Islet of Langerhans (tissue), 1 donor: ENCODE data around the gene ZNF385B.
A peak's percentile ranks its signal among the peaks of the same experiment; 100 is the strongest.

Experiments used
- FAIRE-seq: peaks from one replicate; lab custom pipeline; 2011; peaks lifted over from hg19 to GRCh38; lab: Jason Lieb, UNC

Gene ZNF385B

GRCh38 chr2:179855673-179856072 is 5.7 kb downstream of the ZNF385B start:
- FAIRE-seq: no peak

- FAIRE-seq: no peak
These were observed 6.5 kb downstream of the ZNF385B start for GRCh38 chr2:179854891-179855290.

- no peak for FAIRE-seq
These were observed 8.3 kb downstream of the ZNF385B start for GRCh38 chr2:179853108-179853507.

- no peak for FAIRE-seq
These were observed 11.2 kb downstream of the ZNF385B start for GRCh38 chr2:179850188-179850587.

- FAIRE-seq: no peak
These were observed 11.7 kb downstream of the ZNF385B start for GRCh38 chr2:179849719-179850118.

DNA sequence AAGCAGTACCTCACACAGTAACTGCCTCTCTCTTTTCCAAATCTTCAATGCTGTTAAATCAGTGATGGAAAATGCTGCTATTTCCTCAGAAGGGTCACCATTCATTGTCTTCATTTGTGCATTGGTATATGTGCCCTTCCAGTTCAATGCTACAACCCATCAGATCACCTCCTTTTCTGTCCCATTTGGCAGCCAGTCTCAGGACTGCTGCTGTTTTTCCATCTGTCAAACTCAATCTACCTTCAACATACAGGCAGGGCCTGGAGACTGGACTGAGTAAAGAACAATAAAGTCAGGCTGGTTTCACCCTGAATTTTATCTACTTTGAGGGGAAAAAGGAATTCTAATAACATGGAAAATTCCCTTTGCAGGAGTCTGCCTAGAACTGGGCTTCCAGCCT is 17.9 kb downstream of the ZNF385B start:
- FAIRE-seq: no peak

- FAIRE-seq: no peak
These were observed 18.8 kb downstream of the ZNF385B start for GRCh38 chr2:179842498-179843153.

DNA sequence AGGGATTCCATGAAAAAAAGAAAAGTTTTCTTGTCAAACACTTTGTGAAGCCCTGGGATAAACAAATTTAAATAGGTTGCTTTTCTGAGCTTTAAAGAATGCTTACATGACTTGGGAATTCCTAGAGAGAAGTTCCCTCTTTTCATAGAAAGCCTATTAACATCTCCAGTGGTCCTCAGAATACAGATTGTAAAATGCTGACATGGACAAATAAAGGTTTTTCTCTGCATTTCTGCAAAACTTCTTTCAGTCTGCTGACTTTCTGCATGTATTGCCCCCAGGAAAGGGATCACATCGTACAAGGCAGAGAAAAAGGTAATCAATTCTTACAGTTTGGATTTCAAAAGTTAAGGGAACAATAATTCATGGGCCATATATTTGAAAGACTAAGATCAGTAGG is 20.6 kb downstream of the ZNF385B start:
- no peak for FAIRE-seq

- FAIRE-seq: no peak
These were observed 24.0 kb downstream of the ZNF385B start for GRCh38 chr2:179837408-179837807.

DNA sequence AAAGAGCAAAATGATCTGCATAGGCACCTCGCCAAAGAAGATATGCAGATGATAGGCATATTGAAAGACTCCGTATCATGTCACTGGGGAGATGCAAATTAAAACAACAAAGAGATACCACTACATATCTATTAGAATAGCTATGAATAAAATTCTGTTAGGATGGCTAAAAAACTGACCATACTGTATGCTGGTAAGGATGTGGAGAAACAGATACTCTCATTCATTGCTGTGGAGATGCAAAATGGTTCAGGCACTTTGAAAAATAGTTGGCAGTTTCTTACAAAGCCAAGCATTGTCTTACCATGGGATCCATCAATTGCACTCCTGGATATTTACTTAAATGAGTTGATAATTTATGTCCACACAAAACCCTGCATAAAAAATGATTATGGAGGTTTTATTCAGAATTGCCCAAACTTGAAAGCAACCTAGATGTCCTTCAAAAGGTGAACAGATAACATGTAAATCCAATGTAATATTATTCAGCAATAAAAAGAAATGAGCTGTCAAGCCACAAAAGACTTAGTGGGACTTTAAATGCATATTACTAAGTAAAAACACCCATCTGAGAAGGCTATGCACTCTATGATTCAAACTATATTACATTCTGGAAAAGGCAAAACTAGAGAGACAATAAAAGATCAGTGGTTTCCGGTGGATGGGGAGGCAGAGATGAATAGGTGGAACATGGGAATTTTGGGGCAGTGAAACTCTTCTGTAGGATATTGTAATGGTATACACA is 31.2 kb downstream of the ZNF385B start:
- no peak for FAIRE-seq

- no peak for FAIRE-seq
These were observed 35.1 kb downstream of the ZNF385B start for GRCh38 chr2:179826297-179826696.

DNA sequence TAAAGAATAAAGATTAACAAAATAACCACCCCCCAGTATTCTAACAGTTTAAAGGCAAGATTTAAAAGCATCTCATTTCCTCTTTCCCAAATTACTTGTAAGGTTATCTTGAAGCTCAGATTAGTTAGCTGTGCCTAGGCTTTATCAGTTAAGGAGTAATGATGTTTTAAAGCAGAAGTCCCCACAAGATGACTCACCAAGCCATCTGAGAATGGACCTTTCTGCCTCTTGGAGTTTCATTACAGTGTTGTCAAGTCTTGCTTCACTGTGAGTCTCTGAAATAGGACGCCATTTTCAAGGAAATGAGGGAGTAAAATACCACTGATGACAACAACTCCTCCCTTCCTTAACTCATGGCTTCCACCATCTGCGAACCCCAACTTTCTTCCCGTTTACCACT is 35.9 kb downstream of the ZNF385B start:
- FAIRE-seq: no peak

- no peak for FAIRE-seq
These were observed 36.5 kb downstream of the ZNF385B start for GRCh38 chr2:179824961-179825360.

DNA sequence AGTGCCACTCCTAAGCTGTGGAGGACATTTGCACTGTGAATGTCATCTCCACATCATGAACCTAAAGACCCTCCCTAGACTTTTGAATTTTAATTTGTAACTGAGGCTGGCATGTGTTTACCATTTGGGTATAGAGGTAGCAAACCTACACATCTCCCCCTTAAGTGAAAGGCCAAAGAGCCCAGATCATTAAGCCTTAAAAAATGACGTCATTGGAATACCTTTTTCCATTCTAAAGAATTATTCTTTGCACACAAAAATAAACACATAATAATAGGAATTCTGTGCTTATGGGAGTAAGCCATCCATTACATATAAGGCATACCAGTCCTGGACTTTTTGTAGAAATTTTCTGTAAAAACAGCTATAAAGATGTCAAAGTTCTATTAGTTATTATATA is 38.9 kb downstream of the ZNF385B start:
- FAIRE-seq: no peak

GRCh38 chr2:179818546-179818945 is 42.9 kb downstream of the ZNF385B start:
- FAIRE-seq: no peak

DNA sequence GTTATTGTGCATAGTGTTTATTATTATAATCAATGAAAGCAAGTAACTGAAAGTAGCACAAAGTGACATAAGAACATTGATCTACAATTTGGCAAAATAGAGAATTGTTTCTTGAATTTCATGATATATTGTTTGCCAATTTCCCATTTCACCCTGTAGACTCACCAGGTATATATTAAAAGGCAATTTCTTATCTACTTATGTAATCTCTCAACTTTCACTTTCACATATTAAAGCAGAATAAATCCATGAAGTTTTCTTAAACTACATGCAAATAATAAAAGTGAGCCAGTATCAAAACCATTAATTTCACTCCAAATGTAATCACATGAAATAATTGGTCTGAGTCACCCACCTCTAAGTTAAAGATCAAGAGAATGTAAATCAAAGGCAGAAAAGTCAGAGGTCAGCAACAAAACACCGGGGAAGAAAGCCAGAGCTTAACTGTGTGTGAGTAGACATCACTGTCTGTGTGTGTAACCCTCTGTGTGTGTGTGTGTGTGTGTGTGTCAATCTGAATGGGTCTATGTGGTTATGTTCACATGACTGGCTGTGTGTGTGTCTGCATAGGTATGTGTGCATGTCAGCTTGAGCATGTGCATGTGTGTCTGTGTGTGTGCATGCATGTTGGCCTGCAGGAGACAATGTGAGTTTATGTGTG is 44.1 kb downstream of the ZNF385B start:
- FAIRE-seq: no peak

DNA sequence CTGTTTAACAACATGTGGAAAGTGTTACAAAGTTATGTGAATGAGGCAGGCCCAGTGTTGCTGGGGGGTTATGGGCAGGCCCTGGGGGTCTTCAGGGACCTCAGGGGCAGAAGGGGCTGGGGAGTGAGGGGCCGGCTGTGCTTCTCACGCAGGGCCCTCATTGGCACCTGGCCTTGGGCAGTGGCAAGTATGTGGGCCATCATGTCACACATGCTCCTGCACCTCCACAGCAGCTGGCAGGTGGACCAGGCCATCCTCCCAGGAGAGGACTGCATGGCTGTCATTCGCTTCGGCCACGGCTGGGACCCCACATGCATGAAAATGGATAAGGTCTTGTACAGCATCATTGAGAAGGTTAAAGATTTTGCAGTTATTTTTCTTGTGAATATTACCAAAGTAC is 47.4 kb downstream of the ZNF385B start:
- FAIRE-seq: no peak

DNA sequence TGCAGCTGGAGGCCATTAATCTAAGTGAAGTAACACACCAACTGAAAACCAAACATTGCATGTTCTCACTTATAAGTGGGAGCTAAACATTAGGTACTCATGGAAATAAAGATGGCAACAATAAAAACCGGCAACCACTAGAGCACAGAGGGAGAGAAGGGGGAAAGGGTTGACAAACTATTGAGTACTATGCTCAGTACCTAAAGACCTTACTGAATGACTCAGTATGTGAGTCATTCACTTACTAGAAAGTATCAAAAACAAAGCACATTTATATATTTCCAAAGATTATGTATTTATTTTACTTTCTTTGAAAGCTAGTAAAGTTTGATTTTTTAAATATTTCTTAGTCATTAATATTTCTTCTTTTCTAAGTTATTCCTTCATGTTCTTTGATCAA is 48.9 kb downstream of the ZNF385B start:
- peak; percentile 58 for FAIRE-seq

DNA sequence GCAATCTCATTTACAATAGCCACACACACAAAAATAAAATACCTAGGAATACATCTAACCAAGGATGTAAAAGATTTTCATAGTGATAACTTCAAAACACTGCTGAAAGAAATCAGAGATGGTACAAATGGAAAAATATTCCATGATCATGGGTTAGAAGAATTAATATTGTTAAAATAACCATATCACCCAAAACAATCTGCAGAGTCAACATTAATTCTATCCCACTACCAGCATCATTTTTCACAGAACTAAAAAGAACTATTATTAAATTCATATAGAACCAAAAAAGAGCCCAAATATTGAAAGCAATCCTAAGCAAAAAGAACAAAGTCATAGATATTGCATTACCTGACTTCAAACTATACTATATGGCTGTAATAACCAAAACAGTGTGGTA is 50.4 kb downstream of the ZNF385B start:
- FAIRE-seq: no peak

DNA sequence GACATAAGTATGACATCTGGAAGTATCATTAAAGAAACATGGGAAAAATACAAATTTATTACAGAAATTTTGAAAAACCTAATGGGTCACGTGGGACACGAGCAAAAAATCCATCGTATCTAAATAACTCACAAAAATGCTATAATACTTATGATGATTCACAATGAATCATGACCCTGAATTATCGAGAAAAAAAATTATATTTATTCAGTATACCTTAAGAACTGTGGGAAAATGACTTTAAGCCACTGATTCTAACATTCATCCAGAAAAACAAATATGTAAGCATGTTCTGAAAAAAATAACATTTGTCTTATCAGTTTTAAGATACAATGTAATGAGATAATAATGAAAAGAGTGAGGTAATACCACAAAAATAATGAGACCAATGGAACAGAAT is 51.8 kb downstream of the ZNF385B start:
- FAIRE-seq: no peak

DNA sequence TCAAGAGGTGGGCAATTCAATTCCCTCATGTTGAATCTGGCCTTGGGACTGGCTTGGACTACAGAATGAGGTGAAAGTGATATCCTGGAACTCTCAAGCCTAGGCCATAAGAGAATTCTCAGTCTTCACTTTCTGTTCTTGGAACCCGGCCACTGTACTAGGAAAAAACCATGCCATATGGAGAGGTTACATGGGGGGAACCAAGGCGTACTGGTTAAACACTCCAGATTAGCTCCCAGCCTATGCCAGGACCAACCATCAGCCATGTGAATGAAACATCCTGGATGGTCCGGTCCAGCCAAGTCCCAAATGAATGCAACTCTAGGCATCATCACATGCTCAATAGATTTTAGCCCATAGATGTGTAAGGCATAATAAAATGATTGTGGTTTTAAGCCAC is 56.4 kb downstream of the ZNF385B start:
- FAIRE-seq: no peak

- FAIRE-seq: no peak
These were observed 57.2 kb downstream of the ZNF385B start for GRCh38 chr2:179804206-179804605.

DNA sequence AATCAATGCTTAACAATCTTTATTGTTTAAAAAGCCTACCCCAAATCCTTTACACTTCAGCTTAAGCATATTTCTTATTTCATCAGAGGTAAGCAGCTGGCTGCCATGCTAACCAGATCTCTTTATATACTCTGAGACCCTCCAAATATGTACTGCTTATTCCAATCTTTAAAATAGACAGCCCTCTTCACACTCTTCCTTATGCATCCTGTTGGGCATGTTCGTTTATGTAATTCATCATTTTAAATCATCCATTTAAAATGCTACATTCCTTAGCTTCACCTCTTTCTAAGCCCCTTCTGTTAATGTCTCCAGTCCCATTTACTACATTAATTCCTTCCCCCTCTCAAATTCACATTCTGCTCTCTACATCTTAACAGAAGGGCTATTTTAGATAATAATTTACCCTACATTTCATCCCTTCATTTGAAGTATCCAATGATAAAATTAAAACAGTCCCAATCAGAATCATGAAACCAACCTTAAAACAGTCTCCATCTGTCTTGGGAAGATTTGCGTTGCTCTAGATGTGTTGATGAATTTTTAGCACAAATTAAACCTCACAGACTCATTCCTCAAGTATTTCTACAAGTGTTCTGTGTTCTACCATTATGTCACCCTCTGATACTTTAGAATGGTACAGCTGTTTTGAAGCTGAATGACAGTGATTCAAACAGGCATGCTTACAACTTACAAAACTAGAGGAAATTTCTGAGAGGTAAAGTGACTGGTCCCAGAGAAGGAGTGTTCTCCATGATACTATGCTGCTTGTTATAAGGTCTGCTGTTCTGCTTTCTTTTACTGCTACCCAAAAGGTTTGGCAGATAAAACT is 59.1 kb downstream of the ZNF385B start:
- no peak for FAIRE-seq
